Limb (tissue), 2 donors: ENCODE data around the gene ALB.

ENCODE experiments used
- DNase-seq, 2 donors: peaks; one replicate each; pipeline ENCODE4 v3.0.0-alpha.2; 2016; ENCODE audit errors: extremely low spot score in 2 of 2

Gene ALB

DNA sequence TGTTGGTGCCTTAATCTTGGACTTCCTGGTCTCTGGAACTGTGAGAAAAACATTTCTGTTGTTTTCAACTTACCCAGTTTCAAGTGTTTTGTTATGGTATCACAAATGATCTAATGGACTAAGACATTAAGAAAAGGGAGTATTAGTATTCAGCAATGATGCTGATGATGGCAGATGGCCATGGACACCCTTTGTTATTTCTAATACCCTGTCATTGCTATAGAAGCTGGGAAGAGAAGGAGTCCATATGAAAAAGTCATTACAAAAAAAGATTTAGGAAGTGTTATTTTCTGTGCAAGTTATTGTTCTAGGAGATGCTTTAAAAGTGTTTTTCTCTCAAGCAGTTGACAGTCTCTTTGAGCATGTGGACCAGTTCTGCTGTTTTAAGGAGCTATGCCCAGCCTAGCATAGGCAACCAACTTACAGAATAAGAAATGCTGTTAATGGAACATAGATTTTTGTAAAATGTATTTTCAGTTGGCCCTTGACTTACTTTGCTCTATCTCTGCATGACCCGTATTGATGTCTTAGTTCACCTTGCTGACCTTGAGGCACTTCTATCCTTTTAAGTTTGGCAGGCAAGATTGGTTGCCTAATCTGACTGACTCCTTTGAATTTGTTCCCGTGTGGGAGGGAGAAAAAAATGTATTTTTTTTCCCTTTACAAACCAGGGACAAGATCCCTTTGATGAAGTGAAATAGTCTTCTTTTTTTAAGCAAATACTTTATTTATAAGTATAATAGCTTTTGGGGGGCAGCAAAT, 25.9 kb downstream of the ALB start:
- no peak for DNase-seq

DNA sequence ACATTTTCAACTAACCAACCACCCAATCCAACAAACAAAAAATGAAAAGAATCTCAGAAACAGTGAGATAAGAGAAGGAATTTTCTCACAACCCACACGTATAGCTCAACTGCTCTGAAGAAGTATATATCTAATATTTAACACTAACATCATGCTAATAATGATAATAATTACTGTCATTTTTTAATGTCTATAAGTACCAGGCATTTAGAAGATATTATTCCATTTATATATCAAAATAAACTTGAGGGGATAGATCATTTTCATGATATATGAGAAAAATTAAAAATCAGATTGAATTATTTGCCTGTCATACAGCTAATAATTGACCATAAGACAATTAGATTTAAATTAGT, 27.7 kb downstream of the ALB start:
- no peak for DNase-seq

DNA sequence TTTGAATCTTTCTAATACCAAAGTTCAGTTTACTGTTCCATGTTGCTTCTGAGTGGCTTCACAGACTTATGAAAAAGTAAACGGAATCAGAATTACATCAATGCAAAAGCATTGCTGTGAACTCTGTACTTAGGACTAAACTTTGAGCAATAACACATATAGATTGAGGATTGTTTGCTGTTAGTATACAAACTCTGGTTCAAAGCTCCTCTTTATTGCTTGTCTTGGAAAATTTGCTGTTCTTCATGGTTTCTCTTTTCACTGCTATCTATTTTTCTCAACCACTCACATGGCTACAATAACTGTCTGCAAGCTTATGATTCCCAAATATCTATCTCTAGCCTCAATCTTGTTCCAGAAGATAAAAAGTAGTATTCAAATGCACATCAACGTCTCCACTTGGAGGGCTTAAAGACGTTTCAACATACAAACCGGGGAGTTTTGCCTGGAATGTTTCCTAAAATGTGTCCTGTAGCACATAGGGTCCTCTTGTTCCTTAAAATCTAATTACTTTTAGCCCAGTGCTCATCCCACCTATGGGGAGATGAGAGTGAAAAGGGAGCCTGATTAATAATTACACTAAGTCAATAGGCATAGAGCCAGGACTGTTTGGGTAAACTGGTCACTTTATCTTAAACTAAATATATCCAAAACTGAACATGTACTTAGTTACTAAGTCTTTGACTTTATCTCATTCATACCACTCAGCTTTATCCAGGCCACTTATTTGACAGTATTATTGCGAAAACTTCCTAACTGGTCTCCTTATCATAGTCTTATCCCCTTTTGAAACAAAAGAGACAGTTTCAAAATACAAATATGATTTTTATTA, 28.3 kb downstream of the ALB start:
- no peak for DNase-seq

DNA sequence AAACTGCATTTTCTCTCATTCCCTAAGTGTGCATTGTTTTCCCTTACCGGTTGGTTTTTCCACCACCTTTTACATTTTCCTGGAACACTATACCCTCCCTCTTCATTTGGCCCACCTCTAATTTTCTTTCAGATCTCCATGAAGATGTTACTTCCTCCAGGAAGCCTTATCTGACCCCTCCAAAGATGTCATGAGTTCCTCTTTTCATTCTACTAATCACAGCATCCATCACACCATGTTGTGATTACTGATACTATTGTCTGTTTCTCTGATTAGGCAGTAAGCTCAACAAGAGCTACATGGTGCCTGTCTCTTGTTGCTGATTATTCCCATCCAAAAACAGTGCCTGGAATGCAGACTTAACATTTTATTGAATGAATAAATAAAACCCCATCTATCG, 29.1 kb downstream of the ALB start:
- no peak for DNase-seq

DNA sequence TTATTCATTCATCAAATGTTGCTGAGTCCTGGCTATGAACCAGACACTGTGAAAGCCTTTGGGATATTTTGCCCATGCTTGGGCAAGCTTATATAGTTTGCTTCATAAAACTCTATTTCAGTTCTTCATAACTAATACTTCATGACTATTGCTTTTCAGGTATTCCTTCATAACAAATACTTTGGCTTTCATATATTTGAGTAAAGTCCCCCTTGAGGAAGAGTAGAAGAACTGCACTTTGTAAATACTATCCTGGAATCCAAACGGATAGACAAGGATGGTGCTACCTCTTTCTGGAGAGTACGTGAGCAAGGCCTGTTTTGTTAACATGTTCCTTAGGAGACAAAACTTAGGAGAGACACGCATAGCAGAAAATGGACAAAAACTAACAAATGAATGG, 30.2 kb downstream of the ALB start:
- DNase-seq = no peak

DNA sequence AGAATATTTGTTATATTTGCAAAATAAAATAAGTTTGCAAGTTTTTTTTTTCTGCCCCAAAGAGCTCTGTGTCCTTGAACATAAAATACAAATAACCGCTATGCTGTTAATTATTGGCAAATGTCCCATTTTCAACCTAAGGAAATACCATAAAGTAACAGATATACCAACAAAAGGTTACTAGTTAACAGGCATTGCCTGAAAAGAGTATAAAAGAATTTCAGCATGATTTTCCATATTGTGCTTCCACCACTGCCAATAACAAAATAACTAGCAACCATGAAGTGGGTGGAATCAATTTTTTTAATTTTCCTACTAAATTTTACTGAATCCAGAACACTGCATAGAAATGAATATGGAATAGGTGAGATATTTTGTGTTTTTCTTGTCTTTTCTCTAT, 31.9 kb downstream of the ALB start, which contains the start of gene AFP:
TSS of gene AFP (plus strand) at position 238 of the 400 bp plus-strand sequence. CDS start at position 280, 42 bp downstream.
- no peak for DNase-seq

DNA sequence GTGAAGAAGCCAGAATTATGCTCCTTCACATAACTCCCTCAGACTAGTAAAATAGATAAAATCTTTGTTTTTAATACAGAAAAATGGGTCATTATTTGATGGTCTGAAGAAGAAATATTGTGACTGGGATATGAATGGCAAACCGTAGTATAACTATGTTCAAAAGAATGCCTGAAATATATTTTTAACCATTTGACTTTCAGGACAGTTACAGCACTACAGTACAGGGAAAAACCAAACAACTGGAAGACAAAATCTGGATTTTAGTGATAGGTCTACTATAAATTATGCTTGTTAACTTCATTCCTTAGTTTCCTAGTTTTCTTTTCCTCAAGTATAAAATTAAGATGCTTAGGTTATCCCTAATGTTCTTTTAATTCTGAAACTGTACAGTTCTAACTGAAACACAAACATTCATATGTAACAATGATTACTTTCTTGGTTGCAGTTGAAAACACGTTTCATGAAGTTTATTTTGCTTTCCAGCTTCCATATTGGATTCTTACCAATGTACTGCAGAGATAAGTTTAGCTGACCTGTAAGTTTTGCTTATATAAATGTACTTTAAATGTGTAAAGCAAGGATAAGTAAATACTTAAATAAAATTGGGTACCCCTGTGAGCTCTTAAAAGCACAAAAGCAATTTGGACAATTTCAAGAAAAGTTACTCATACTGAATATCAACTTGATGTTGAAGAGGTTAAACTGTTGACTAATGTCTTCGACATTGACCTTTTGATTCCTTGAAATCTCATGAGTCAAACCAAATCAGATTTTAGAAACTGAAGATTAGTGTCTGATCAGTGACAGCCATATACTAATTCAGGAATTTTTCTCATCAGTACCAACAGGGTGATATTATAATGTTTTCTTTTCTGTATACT, 32.8 kb downstream of the ALB start:
- DNase-seq = no peak

DNA sequence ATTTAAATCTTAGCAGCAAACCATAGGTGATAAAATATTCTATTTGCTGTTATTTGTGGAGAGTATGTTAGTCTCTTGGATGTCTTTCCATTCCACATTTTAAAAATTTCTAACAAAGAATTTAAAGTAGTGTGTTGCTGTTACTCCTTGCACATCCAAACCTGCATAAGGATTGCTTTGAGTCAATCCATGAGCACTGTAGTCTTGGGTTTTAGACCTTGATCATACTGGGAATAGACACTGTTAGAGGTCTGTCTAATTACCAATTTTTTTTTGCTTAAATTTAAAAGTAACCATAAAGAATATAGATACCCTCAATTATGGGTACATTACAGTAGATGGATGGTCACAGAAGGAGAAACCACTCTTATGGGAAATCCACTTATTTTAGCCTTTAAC, 33.5 kb downstream of the ALB start:
- DNase-seq = no peak

DNA sequence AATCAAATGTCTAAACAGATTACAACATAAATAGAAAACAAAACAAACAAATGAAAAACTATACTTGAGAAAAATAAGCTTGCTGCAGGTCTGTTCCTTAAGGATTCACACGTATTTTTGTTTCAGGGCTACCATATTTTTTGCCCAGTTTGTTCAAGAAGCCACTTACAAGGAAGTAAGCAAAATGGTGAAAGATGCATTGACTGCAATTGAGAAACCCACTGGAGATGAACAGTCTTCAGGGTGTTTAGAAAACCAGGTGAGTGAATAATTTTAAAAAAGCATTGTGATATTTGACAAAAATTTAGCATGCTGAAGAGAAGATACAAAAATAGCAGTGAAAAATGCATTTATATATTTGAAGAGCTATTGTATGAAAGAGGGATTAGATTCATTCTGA, 34.0 kb downstream of the ALB start:
- no peak for DNase-seq

DNA sequence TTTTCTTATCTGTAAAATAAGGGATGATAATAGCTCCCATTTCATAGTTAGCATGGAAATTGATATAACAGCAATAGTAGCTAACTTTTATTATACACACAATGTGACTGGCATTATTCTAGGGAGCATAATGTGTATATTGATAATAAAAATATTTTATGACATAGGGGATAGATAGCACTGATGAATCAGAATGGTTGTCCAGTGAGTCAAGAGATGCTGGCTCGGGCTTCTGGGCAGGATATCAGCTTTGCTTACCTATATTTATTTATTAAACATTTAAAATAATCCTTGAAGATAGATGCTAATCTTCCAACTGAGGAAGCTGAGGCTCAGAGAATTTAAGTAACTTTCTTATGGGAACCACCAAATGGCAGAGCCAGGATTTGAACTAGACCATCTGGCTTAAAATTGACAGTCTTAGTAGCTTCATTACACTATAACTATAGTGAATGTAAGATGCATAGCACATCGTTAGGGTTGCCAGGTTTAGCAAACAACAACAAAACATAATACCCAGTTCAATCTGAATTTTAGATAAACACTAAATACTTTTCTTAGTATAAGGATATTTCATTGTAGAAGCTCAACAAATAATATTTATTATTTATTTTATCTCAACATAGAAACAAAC, 34.6 kb downstream of the ALB start:
- no peak for DNase-seq

DNA sequence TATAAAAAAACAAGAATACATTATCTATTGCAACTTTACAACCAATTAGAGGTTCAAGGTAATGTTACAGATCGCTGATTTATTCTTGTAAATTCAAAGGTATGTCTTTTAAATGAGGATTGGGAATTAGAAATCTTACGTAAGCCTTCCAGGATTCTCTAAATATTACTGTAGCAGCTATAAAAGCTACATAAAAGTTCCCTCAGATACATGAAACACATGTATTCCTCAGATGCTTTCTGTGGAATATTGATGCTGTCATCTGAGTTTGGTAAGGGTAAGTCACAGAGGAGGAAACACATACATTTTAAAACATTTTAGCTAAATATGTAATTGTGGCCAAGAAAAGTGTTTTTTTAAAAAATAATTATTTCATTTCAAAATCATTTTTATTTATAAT, 35.4 kb downstream of the ALB start:
- DNase-seq = no peak

DNA sequence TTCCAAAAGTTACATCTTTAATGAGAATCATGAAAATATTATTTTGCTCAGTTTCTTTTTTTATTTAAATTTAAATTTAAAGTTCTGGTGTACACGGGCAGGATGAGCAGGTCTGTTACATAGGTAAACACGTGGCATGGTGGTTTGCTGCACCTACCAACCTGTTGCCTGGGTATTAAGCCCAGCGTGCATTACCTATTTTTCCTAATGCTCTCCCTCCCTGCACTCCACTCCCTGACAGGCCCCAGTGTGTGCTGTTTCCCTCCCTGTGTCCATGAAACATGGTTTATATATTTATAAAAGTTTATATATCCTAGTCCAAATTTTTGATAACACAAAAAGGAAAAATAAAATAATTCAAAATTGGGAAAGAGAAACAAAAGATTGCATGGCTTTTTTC, 35.9 kb downstream of the ALB start:
- no peak for DNase-seq

DNA sequence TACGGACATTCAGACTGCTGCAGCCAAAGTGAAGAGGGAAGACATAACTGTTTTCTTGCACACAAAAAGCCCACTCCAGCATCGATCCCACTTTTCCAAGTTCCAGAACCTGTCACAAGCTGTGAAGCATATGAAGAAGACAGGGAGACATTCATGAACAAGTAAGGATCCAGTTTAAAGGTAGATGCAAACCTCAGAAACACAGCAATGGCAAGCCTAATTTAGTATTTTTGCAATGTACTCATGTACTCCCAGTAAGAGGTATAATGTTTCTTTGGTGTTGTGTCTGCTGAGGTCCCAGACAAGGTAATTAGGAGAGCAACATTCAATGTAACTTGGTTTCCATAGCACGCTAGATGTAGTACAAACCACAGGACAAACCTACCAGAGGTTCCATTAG, 36.6 kb downstream of the ALB start:
- DNase-seq = no peak

DNA sequence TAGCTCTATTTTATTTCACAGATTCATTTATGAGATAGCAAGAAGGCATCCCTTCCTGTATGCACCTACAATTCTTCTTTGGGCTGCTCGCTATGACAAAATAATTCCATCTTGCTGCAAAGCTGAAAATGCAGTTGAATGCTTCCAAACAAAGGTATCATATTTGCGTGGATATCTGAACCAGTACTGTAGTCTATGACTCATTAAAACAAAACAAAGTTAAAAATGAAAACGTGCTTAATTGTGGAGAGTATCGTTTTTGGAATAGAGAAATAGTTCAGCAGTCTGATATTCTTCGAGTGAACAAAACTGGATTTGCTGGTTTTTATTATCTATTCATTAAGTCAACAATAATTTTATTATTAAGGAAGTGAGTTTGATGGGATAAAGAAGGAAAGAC, 38.2 kb downstream of the ALB start:
- no peak for DNase-seq

DNA sequence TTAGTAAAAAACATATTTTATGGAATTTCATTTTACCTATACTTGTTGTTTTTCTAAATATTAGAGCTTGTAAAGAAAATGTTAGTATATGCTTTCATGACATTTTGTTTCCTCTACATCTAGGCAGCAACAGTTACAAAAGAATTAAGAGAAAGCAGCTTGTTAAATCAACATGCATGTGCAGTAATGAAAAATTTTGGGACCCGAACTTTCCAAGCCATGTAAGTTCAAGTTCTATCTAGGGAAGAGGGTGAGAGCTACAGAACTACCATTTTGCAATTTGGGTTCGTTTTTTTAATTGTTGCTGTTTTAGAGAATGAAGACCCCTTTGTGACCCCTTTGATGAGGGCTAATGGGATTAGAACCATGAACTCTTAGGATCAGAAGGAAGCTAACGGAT, 39.1 kb downstream of the ALB start:
- no peak for DNase-seq

DNA sequence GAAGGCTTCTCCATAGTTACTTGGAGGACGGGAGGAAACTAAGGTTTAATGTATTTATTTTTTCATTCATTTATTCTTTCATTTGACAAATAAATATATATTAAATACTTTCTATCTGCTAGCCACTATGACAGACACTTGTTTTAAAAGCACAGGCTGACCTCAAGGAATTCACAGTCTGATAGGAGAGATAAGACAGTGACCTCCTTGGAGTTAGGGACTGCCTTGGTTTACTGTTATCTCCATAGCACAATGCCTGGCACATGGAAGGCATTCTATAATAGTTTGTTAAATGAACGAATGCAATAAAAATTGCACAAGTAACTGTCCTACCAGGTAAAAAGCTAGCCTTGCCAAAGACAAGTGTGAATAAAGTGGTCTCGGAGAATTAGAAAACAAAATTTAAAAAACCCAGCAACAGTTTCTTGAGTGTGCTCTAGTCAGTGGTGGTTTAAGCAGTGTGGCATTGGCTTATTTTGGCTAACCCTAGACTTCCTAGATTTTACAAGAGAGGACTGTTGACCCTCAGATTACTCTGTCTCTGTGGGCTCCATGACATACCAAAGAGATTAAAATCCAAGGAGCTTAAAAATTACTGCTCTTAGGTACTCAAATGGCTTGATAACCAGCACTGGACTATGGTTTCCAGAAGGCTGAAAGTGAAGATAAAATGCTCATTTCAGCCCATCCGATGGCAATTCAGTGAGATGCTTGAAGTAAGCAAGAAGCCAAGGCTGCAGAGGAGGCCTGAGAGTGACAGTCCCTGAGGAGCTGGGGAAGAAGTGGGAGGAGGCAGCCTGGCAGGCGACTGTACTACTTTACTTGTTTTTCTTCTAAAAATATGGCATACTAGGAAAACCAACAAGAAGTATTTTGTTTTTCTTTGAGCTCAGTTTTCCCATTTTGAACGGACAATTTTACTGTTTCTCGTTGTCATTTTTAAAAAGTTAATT, 41.6 kb downstream of the ALB start:
- DNase-seq = no peak

DNA sequence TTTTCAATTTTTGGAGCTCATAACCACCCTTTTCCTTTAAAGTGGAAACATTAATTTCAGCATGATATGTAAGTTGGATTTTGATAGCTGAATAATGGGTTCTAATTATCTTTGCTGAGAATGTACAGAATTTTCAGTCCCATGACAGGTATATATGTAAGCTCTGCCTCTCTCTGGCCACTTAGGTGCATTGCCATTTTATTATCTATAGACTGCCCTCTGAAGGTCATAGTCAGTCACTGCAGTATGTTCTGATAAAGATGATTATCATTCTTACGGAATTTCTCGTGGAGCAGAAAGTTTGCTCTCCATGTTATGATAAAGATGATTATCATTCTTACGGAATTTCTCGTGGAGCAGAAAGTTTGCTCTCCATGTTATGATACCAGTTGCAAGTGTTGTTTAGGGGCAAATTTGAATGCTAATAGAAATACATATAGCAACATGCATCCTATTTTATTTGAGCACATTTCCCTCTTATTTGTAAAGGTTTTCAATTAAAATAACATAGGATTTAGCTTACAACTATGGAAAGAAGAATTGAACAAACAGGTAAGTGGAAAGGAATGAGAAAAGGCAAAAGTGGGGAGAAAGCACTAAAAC, 42.4 kb downstream of the ALB start:
- DNase-seq = peak in 1 of 2 donors; percentile 40

DNA sequence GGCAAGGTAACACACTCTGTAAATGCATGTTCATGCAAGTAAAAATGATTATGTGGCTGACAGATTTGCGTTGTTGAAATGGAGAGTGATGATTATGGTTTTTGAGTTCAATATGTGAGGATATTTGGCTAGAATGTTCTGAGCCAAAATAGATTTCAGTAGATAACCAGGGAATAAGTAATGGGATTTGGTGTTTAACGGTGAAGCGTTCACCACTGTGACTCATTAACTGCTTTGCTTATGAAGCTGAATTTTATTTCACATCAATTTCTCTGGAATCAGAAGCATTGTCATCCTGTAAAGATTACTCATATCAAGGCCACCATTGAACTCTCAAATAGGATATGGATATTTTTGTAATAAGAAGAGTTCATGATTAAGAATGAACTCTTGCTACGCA, 43.6 kb downstream of the ALB start:
- DNase-seq = no peak

DNA sequence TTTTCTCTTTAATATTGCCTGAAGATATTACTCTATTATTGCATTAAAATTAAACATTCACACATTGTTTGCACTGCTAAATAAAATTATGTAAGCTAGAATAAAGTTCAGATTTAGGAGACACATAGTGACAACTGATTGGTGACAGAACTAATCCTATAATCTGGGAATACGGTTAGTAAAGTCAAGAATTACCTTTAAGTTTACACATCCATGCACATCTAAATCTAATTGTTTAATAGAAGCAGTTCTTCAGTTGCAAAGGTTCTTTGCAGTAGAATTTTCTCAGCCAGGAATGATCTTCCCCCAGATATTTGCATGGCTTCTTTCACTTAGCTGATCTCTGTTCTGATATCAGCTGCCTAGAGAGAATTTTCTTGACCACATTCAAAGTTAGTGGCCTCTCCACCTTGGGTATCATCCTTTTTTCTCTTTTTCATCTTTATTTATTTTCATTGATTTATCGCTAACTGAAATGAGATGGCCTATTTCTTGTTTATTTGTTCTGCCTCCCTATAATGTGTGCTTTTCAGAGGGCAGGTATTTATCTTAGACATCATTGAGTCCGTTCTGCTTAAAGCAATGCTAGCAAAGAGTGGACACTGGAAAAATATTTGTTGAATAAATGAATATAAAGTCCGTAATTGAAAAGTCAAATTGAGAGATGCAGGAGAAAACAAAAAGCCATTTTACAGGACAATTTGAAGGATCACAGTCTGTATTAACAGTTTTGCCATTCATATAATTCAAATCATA, 44.5 kb downstream of the ALB start:
- DNase-seq = no peak
